CD4-positive, alpha-beta T cell treated with Interleukin-6 at 100 ng/mL for 8 hours (primary cell): Measurements from ENCODE around the gene DECR2.
"Not testable (repeated sequence)": the region's sequence is repeated elsewhere in the genome, so short reads cannot be mapped to it uniquely, and the experiment has no call there.

Experiments
- DNase-seq: peaks from one replicate; pipeline ENCODE4 v3.0.0-alpha.2; 2020; ENCODE audit warnings: mixed read lengths, low spot score

DECR2 gene

DNA sequence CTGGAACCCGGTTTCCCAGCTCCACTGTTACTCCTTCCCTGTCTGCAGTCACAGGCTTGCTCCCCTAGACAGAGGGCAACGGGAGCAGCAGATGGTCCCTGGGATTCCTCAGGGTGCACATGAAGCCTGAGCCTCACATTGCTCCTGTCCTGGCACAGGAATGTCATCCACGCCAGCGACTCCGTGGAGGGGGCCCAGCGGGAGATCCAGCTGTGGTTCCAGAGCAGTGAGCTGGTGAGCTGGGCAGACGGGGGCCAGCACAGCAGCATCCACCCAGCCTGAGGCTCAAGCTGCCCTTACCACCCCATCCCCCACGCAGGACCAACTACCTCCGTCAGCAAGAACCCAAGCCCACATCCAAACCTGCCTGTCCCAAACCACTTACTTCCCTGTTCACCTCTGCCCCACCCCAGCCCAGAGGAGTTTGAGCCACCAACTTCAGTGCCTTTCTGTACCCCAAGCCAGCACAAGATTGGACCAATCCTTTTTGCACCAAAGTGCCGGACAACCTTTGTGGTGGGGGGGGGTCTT, 1.6 kb upstream of the DECR2 start:
- DNase-seq, result no peak

DNA sequence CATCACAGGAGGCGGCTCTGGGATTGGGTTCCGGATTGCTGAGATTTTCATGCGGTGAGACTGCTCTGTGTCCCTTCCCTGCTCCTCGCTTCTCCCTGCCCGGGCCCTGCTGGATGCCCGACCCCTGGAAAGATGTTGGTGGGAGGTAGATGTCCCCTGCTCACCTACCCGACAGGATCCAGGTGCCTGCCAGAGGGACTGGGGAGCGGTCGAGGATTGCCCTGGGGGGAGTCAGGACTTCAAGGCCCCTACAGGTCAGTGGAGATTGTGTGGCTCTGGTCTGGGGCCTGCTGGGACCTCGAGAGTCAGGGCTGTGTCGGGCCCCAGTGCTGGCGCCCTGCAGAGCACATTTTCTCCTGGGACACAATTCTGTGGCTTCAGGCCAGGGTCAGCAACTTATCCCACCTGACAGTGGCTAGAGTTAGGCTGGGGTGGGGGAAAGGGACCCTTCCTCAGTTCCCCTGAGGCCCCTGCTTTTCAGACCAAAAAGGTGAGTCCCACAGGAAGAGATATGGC, 3.3 kb downstream of the DECR2 start:
- no peak for DNase-seq

DNA sequence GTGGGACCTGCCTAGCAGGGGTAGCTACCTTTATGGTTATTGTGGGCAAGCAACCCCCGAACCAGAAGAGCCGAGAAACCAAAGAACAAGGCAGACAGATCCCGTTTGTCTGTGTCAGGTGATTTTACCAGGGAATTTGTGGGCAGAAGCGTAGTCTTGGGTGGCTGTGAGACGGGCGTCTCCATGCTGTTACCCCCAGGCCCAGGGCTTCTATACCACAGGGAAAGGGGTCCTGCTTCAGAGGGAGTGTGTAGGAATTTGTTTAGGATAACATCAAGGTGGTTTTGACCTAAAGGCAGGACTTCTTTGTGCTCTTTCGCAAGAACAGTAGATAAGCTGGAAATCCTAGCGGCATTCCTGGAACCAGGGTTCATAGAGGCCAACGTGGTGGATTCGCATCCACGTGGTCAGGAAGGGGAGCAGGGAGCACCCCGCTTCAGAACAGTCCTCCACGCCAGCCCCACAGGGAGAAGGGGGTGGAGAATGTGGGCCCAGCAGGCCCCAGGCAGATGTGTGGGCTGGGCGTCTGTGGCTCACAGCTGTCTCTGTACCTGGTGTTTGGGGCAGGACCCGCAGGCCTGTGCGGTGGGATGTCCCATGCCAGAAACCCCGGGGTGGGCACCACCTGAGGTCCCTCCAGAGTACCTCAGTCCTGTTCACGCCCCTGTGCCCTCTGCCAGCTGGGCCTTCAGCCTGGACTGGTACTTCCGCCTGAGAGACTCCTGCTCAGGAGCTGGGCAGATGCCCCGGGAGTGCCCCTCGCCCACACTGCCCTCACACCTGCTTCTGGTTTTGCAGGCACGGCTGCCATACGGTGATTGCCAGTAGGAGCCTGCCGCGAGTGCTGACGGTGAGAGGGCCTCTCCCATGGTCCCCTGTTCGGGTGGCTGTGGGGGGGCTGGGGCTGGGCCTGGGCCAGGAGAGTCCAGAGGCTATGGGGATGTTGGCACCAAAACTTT, 4.1 kb downstream of the DECR2 start:
- no peak for DNase-seq

DNA sequence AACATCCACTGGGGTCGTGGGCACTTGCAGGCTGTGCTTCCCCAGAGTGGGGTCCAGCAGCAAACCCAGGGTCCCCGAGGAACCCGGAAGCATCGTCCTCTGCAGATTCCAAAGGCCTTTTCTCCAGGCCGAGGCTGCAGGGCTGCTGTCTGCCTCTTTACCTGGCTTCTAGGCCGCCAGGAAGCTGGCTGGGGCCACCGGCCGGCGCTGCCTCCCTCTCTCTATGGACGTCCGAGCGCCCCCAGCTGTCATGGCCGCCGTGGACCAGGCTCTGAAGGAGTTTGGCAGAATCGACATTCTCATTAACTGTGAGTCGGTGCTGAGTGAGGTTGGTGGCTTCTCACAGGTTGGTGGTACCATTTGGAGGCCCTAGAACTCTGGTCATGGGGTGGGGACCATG, 5.6 kb downstream of the DECR2 start:
- no peak for DNase-seq

DNA sequence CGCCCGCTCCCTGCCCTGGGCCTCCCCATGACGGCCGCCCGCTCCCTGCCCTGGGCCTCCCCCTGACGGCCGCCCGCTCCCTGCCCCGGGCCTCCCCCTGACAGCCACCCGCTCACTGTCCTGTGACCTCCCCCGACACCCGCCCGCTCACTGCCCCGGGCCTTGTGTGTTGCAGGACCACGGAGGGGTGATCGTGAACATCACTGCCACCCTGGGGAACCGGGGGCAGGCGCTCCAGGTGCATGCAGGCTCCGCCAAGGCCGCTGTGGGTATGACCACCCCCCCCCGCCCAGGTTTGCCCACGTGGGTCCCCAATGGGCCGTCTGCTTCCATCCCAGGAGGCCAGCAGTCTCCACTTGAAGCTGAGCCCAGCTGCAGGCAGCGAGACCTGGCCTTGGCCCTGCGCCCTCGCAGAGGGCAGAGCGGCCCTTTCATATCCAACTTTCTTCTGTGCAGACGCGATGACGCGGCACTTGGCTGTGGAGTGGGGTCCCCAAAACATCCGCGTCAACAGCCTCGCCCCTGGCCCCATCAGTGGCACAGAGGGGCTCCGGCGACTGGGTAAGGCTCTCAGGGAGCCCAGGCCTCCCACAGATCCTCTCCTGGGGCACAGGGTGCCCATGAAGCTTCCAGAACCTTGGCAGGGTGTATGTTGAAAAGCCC, 9.0 kb downstream of the DECR2 start:
- no peak for DNase-seq

DNA sequence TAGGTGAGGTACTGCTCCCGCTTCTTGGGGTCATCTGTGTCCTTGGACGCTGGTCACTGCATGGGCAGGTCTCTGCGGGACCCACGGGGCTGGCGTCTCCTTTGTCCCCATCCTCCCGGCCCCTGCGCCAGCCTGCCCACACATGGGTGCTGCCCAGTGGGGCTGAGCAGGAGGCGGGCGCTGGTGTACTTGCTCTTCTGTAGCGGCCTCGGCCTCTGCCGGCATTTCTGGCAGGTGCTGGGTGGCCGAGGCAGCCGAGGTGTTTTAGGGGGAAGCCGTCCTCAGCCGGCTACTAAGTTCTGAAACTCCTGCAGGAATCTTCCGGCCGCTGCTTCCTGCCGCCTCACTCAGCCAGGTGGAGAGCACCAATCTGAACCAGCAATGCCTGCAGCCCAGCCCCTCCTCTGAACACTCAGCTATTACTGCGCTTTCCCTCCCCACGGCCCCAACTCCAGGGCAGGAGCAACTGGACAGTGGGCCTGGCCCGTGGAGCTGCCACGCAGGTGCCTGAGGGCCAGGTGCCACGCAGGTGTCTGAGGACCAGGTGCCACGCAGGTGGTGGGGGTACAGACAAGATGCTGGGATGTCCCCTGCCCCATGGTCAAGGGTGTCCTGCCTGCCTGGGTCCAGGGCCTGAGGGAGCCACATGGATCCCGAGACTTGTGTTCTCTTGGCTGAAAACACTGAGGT, 10.0 kb downstream of the DECR2 start:
- no peak for DNase-seq

DNA sequence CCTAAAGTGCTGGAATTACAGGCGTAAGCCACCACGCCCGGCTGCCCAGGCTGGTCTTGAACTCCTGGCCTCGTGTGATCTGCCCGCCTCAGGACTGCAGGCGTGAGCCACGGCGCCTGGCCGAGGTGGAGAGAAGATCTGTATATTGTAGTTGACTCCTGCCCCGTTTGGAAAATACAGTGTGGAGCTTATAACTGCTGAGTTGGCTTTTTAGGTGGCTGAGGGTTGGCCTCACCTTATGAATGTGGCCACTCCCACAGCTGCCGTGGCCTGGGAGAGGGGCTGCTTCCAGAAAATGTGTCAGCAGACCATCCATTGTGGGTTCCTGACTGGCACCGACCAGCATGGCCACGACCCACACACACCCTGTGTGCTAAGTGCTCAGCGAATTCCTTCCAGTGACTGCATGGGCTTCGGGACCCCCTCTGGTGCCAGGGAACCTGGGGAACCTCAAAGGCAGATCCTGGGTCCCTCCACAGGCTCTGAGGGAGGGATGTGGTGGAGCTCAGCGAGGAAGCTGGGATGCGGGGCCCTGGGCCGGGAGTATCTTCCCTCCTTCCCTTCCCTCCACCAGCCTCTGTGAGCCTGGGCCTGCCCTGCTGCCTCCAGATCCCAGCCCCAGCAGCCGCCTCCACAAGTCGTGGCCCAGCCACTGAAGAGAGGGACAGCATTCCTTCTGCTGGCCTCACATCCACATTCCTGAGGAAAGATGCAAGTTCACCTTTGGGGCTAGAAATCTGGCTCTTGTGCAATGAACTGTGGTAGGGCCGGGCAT, 12.9 kb downstream of the DECR2 start:
- DNase-seq, result no peak

DNA sequence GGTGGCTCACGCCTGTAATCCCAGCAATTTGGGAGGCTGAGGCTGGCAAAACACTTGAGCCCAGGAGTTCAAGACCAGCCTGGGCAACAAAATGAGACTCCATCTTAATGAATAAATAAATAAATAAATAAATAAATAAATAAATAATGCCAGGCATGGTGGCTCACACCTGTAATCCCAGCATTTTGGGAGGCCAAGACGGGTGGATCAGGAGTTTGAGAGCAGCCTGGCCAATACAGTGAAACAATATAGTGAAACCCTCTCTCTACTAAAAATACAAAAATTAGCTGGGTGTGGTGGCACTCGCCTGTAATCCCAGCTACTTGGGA, 13.4 kb downstream of the DECR2 start:
- DNase-seq, result not testable (repeated sequence)

DNA sequence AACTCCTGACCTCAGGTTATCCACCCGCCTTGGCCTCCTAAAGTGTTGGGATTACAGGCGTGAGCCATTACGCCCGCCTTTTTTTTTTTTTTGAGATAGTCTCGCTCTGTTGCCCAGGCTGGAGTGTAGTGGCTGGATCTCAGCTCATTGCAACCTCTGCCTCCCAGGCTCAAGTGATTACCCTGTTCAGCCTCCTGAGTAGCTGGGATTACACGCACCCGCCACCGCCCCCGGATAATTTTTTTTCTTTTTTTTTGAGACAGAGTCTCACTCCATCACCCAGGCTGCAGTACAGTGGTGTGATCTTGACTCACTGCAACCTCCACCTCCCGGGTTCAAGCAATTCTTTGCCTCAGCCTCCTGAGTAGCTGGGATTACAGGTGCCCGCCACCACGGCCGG, 20.5 kb downstream of the DECR2 start:
- DNase-seq, result not testable (repeated sequence)

DNA sequence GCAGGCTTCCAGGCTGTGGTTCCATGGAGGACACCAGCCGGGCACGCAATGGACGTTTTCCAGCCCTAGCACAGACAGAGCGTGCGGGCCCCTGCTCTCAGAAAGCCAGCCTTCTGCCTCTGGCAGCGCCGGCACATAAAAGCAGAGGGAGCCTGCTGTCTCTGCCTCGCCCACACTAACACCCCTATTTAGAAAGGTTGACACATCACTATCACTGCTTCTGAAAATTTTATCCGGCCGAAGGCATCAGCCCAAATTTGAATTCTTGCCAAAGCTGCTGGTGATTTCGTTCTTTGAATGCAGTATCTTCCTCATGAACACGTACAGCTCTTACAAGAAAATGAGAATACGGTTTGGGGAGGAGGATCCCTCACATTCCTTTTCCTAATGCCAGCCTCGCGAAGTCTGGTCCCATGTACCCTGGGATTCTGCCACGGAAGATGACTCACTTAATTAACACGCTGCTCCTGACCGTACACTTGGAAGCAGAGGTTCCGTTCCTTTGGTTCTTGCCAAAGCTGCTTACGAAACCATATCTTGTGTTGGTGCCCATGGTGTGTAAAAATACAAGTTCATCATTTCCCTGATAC, 22.4 kb downstream of the DECR2 start:
- DNase-seq, result no peak

DNA sequence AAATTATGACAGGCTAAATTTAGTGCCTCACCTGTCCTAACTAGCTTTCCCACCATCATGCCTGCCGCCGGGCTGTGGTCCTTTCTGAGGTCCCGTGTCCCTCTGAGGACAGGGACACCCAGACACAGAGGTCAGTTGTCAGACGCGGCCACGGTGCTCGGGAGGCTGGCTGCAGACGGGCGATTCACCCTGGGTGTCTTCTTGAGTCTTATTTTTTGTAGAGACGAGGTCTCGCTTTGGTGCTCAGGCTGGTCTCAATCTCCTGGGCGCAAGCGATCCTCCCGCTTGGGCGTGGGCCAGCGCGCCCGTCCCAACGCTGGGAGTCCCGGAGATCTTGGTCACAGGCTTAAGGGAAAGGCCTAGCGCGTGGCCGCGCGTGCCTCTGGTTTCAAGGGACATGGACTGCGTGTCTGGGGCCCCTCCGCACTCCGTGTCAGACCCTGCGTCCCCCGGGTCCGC, 23.0 kb downstream of the DECR2 start:
- no peak for DNase-seq

DNA sequence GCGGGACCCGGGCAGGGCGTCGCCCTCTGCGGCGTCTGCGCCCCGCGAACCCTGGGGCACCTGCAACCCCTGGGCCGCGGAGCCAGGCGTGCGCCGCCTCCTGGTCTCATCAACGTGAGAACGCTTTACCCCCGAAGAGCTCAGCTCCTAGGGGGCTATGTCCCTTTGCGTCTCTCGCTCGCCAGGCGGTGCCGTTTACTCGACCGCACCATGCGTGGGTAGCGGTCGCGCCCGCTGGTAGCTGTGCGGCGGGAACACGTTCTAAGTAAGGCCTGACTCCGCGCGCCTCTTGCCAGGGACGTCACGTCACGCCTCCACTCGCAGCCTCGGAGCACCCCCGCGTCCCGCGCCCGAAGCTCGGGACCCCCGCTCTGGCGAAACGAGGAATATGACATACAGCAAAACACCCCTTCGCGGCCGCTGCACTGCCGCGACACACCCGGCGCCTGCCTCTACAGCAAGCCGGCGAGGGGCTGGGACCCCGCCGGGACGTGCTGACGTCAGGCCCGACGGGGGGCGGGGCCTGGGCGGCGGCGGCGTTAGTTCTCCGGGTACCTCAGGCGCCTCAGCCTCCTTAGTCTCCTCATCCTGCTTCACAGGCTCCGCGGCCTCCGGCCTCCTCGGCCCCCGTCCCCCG, 23.5 kb downstream of the DECR2 start, which contains the start of gene RAB11FIP3:
TSS of gene RAB11FIP3 (plus strand) at position 568 of the 637 bp plus-strand sequence. CDS start 358 bp downstream, outside the sequence.
- DNase-seq, result peak; percentile 83

DNA sequence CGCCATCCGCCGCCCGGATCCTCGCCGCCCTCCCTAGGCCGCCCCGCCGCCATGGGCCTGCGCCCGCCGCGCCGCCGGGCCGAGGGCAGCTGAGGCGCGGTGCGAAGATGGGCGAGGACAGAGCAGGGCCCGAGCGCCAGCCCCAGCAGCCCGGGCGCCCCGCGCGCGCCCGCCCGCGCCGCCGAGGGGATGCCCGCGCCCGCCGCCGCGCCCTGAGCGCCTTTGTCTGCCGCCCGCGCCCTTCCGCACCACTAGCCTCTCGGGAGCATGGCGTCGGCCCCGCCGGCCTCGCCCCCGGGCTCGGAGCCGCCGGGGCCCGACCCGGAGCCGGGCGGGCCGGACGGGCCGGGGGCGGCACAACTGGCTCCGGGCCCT, 24.0 kb downstream of the DECR2 start:
- no peak for DNase-seq

DNA sequence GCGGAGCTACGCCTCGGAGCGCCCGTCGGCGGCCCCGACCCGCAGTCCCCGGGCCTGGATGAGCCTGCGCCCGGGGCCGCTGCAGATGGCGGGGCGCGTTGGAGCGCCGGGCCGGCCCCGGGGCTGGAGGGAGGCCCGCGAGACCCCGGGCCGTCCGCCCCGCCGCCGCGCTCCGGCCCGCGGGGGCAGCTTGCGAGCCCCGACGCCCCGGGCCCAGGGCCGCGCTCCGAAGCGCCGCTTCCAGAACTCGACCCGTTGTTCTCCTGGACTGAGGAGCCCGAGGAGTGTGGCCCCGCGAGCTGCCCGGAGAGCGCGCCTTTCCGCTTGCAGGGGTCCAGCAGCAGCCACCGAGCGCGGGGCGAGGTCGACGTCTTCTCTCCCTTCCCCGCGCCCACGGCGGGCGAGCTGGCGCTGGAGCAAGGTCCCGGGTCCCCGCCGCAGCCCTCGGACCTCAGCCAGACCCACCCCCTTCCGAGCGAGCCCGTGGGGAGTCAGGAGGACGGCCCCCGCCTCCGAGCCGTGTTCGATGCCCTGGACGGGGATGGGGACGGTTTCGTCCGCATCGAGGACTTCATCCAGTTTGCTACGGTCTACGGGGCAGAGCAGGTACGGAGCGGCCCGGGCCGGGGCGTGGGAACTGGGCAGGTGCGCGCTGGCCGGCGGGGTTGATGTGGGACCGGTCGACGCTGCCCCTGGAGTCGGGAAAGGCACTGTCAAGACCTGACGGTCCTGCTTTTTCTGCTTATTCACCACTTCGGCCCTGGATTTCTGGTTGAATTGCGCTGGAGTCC, 24.6 kb downstream of the DECR2 start:
- no peak for DNase-seq

DNA sequence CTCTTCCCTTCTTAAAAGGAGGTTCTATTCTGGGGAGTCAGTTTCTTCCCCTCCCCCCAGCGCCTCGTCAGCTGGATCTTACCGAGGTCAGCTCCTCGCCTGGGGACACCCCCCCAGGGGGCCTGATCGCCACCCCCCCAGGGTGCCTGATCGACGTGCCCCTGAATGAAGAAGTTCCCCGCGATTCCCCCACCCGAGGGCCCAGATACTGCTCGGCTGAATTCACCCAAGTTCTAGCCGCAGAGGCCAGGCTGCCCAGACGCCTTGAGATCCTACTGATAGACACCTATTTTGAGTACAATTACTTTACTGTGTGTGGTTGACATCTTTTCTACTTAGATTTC, 25.2 kb downstream of the DECR2 start:
- DNase-seq, result no peak

DNA sequence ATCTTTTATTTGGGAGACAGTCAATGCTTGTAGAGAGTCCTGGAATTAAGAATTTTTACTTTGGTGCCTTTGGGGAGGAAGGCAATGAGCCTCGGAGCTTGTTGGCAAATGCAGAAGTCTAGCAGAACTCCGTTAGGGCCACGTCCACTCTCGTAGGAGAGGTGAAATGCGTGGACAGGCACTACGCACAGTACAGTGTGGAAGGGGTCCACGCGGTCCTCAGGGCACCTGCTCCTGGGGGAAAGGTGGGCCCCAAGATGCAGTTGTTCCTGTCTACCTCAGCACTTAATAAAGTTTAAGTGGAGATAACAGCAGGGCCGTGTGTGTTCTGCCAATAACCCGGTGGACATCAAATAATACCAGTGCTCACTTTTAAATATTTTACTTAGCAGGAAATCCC, 25.6 kb downstream of the DECR2 start:
- no peak for DNase-seq

DNA sequence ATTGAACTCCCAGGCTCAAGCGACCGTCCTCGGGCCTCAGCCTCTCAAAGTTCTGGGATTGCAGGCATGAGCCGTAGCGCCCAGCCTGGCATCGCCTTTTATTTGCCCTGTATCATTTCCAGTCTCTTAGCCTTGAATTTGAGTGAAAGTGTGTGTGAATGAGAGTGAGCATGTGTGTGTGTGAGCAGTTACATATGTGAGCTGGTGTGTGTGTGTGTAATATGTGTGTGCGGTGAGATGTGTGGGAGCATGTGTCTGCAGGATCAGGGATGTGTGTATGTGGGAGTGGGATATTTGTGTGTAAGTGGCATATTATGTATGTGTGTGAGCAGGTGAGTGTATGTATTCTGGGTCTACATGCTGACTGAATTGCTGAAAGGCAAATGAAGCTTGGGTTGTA, 29.2 kb downstream of the DECR2 start:
- no peak for DNase-seq

DNA sequence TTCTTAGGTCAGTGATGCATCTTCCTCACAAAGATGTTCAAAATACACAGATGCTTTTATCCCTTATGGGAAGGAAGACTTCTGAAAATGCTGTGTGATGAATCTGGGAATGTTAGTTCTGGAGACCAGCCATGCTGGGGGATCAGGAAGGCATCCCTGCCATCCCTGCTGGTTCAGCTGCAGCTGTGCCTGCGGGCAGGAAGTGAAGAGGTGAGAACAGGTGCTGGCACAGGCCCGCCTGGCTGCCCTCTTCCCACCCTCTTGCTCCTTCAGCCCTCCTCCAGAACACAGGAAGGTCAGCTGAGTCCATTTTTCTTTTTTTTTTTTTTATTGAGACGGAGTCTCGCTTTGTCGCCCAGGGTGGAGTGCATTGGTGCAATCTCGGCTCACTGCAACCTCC, 38.9 kb downstream of the DECR2 start:
- no peak for DNase-seq

DNA sequence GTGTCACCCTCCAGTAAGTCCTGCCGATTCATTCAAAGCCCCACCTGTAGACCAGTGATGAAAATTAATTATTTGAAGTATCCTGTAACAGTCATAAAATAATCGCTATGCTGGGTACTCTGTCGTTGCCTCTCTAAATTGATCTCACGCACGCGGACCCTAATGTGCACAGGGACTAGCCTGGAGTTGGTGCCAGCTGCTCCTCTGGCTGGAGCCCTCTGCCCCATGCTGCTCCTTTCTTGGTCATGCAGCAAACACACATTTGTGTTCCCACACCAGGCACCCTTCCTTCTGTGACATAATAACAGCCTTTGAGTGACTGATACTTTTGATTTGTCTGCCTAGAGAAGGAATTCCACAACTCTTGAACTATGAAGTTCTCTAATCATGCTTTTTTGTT, 39.8 kb downstream of the DECR2 start:
- DNase-seq, result no peak

DNA sequence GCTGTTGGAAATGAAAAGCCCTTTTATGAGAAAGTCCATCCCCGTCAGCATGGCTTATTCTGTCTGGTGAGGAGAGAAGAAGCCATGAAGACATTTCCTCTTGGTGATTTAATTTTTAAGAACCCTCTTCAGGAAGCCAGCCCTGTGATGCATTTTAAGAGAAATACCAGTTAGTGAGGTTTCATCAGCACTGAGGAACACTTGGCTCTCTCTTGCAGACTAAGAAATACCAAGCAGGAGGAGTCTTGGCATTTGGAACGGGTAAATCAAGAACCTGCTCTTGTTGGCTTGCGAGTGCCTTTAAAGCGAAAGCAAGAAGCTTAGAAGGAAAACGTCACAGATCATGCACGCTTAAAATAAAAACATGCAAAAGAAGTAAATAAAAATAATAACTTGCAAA, 41.3 kb downstream of the DECR2 start:
- DNase-seq, result no peak
